Right cardiac atrium (tissue), 5 donors: ENCODE measurements around the gene DLG2. TPM values are rescaled to one million over a fixed set of nuclear protein-coding genes. Genes with fewer than 3 reads are reported as not detected.

Source experiments
- ATAC-seq, 2 donors: fragments of 200-7000 bp; cut with Tn5 transposase; one replicate each; pipeline versions ENCODE4 v1.8.0 to v1.9.1; 2020; ENCODE audit warnings: moderate library complexity in 2 of 2, mild to moderate bottlenecking in 1 of 2
- DNase-seq, 3 donors: peaks; one replicate each; pipeline ENCODE4 v3.0.0-alpha.2; 2020
- H3K27ac ChIP-seq: one replicate; pipeline ENCODE4 v1.5.1; 2013; ENCODE audit warnings: mild to moderate bottlenecking, low read length, control low read depth, moderate library complexity
- H3K27me3 ChIP-seq: one replicate; pipeline ENCODE4 v1.6.1; 2013; ENCODE audit not compliant: control insufficient read depth, insufficient read depth
- H3K4me1 ChIP-seq: one replicate; pipeline ENCODE4 v1.6.1; 2013; ENCODE audit warnings: low read length; ENCODE audit not compliant: control insufficient read depth, insufficient read depth
- H3K4me3 ChIP-seq: one replicate; pipeline ENCODE4 v1.5.1; 2013; ENCODE audit warnings: low read length, control low read depth
- H3K9me3 ChIP-seq: one replicate; pipeline ENCODE4 v1.6.1; 2013; ENCODE audit warnings: low read length; ENCODE audit not compliant: control insufficient read depth
- WGBS: extraction: QIAGEN DNeasy Blood & Tissue Kit; methylation state at CpG from one replicate; pipeline ENCODE4 v1.1.7; 2013; 5-methylcytosine and 5-hydroxymethylcytosine counted together
- intact Hi-C, 4 donors: fragments of 100-400 bp; cut with DNase I; formaldehyde crosslinking; loops; one replicate each; pipeline versions ENCODE4 v1.11.0 to v1.14.0; 2022 to 2023
- polyA plus RNA-seq: library from polyadenylated mRNA; stranded (reverse); fragments of 200-250 nt; gene quantifications from one replicate; pipeline ENCODE4 v1.2.3, GENCODE V29; 2013
- total RNA-seq, 4 donors: library from RNA; stranded (reverse); fragmentation: NEBNext Ultra II Directional; extraction: Animal tissue kit (Norgen Biotek cat#: 25700); gene quantifications; one replicate each; pipeline ENCODE4 v1.2.1, GENCODE V29; 2021
- donor health status: healthy with polysubstance abuse.
- donor health status: DM: no; HTN: yes; CAD: no.
- donor health status: DM: no; HTN: no; CAD: no.
- donor health status: DM: no; HTN: yes; CAD: no; lungs with severe emphysema.
- donor health status: DM: yes; HTN: yes; CAD: no.

Gene DLG2
- total and polyA plus RNA-seq, 5 donors: 2.3 to 10.5 (median 9.4) TPM

DNA sequence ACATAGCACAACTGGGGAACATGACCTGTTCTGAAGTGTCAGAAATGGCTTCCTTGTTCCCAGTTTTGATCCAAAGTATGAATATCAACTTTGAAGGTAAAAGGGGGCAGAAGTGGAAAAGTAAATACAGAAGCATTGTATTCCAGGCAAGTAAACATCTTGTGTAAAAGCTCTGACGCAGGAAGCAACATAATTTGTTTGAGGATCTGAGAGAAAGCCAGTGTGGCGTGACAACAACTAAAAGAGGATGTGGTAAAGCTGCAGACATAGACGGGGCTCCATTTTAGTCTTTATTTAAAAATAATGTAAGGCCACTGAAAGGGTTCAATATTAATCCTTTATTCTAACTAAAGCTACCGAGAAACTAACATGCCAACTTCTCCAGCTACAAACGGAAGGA lies 310.2 kb downstream of the DLG2 start:
- H3K27ac ChIP-seq: no peak overlapping the region
- peaks cover 2% of the 10 kb centered on the region for H3K4me1 ChIP-seq
- no peak for DNase-seq
- no peaks in the 10 kb centered on the region for H3K9me3 ChIP-seq
- intact Hi-C loops: no loop called here
- no peak for ATAC-seq
- H3K27me3 ChIP-seq: no peaks in the 10 kb centered on the region
- no peak overlapping the region for H3K4me3 ChIP-seq
- WGBS: 85% methylated on average over 5 of the region's 5 CpGs

DNA sequence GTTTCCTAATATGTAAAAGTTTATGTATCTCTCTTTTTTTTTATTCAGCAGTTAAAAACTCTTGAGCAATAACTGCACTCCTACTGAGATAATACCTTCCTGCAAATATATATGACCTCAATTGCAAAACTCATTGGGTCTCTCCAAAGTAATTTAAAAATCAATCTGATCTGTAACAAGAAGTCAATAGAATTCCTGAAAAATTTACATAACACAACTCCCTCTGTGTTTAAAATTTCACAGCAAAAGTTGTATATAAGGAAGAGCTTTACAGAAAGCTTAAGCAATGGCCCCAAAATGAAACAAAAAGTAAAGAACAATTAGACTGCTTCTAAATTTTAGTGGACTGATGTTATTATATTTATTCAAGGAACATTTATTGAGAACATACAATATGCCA lies 313.4 kb downstream of the DLG2 start:
- no peak overlapping the region for H3K27ac ChIP-seq
- no peak overlapping the region for H3K4me3 ChIP-seq
- no peak for DNase-seq
- H3K27me3 ChIP-seq: no peaks in the 10 kb centered on the region
- intact Hi-C loops: no loop called here
- no peak for ATAC-seq
- peaks cover 2% of the 10 kb centered on the region for H3K4me1 ChIP-seq
- H3K9me3 ChIP-seq: no peaks in the 10 kb centered on the region

DNA sequence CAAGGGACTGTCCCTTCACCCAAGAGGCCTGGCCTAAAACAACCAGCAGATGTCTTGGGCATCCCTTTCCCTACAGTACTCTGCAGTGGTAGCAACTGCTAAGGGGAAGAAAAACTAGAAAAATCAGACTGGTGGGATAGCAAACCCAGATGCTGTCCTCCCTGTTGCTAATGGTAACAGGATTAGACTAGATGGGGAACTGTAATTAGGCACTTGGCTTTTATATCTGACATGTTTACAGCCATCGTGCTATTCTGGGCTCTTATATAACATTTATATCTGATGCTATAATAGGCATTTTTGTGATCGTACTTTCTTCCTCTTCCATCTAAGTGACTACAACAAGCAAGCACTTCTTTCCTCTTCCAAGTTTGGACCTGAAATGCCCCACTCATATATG lies 316.7 kb downstream of the DLG2 start:
- Histone ChIP-seq H3K4me1 (peaks cover 2% of the 10 kb centered on the region), H3K9me3 (no peaks in the 10 kb centered on the region), H3K4me3 (no peak overlapping the region), H3K27me3 (no peaks in the 10 kb centered on the region), H3K27ac (no peak overlapping the region)
- intact Hi-C loops: no loop called here
- DNase-seq (no peak), ATAC-seq (no peak)
- 37% methylated on average over 2 of the region's 2 CpGs for WGBS

DNA sequence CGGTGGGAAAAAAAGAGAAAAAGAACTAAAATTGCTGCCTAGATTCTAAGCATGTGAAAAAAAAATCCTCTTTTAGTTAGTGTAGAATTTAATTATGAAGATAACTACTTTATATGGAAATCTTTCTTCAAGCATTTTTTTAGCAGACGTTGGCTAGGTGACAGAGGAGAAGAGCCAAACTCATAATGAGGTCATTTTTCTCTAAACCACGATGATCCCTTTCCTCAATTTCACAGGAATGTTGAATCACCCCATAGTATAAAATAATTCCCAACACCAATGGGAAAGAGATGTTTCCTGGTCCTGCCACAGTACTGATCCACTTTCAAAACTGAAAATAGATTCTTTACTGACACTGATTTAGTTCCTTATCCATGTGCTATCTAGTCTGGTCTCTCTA lies 319.8 kb downstream of the DLG2 start:
- Histone ChIP-seq H3K9me3 (no peaks in the 10 kb centered on the region), H3K4me1 (no peaks in the 10 kb centered on the region), H3K27ac (no peak overlapping the region), H3K4me3 (no peak overlapping the region), H3K27me3 (no peaks in the 10 kb centered on the region)
- intact Hi-C loops: no loop called here
- WGBS: 61% methylated on average over 3 of the region's 3 CpGs
- DNase-seq (no peak), ATAC-seq (no peak)

DNA sequence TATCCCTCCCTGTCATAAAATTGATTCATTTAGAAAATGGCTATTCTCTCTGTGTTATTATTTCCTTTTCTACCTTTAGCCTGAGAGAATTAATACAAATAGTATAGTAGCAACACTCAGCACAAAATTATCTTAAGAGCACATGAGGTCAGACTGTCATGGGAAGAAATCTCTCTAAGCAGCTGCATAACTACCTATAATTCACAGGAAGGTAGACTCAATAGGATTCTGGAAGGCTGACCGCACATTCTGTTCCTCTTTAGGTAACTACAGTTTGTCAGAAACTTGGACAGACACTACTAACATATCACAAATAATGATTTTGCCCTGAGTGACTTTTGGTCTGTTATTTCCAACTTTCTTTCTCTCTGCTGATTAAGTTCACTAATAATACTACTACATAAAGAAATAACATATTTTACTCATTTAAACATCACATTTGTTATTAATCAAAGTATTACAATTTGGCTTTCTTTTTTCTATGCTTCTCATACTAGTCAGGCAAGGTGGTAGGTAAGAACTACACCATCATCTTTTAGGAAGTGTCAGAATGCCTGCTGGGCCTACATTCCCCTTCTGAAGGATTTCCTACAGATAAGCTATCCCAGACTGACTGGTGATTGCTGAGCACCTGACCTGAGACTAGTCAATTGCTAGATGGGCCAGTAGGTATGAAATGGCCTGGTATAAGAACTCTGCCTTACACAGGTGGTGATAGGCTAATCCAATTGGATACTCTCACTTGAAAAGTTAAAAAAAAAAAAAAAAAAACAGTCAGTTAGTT lies 325.1 kb downstream of the DLG2 start:
- H3K27ac ChIP-seq: no peak overlapping the region
- 89% methylated on average over 1 of the region's 1 CpG for WGBS
- no peaks in the 10 kb centered on the region for H3K4me1 ChIP-seq
- H3K9me3 ChIP-seq: no peaks in the 10 kb centered on the region
- intact Hi-C loops: no loop called here
- H3K27me3 ChIP-seq: no peaks in the 10 kb centered on the region
- no peak for ATAC-seq
- H3K4me3 ChIP-seq: no peak overlapping the region
- DNase-seq: no peak

DNA sequence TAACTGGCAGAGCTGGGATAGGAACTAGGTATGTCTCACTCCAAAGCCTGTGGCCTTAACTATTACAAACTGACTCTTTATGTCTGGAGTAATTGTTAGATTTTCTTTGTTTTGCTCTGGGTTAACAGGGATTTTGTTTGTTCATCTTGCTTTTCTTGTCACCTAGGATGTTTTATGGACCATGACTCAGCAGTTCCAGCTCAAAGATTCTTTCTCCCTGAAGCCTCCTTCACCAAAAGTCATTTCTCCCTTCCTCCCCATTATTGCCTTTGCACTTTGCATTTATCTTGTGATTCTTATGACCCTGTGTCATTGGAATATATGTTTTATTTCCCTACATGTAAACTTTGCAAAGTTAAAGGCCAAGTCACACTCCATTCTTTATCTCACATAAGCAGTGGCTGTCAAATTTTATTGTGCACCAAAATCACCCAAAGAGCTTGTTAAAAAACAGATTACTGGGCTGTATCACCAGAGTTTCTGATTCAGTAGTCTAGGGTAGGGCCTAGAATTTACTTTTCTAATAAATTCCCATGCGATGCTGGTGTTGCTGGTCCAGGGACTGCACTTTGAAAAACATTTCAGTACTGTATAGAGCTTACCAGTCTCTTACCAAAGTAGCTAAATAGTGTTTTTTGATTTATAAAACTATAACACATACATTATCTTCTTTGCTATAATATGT lies 327.7 kb downstream of the DLG2 start:
- H3K9me3 ChIP-seq: no peaks in the 10 kb centered on the region
- intact Hi-C loops: no loop called here
- no peaks in the 10 kb centered on the region for H3K4me1 ChIP-seq
- H3K27ac ChIP-seq: no peak overlapping the region
- DNase-seq: no peak
- no peaks in the 10 kb centered on the region for H3K27me3 ChIP-seq
- no peak for ATAC-seq
- WGBS: 83% methylated on average over 1 of the region's 1 CpG
- no peak overlapping the region for H3K4me3 ChIP-seq

DNA sequence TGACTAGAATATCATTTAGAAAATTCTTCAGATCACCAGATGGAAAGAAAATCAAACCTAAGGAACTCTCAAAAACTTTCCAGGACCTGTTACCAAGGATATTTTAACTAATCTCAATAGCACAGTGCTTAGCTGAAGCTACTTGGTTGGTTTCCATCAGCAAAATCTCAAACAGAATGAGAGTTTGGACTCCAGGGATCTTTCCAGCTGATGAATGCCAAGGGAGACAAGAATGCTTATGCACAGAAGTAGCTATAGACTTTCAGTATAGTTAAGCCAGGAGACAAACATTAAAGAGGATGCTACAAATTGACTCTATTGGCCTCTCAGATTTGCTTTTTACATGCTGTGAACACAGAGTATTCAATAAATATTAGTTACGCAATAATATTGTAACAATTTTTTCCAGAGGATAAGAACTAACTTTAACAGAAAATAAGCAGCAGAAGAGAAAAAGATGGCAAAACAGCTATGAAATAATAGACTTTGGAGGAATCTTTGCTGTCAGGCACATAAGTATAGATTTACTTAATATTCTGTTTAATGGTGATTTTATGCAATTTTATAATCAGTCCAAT lies 331.4 kb downstream of the DLG2 start:
- intact Hi-C loops: no loop called here
- Histone ChIP-seq H3K4me1 (no peaks in the 10 kb centered on the region), H3K9me3 (no peaks in the 10 kb centered on the region), H3K4me3 (no peak overlapping the region), H3K27ac (no peak overlapping the region), H3K27me3 (no peaks in the 10 kb centered on the region)
- ATAC-seq (no peak), DNase-seq (no peak)
- 85% methylated on average over 1 of the region's 1 CpG for WGBS

DNA sequence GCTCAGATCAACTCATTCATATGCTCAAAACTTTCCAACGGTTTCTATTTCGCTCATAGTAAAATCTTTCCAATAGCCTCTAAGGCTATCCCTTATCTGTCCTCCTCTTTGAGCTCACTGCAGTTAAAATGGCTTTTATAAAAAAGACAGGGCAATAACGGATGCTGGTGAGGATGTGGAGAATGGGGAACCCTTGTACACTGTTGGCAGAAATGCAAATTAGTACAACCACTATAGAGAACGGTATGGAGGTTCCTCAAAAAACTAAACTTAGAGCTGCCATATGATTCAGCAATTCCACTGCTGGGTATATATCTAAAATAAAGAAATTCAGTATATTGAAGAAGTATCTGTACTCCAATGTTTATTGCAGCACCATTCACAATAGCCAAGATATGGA lies 345.6 kb downstream of the DLG2 start:
- Histone ChIP-seq H3K27me3 (no peaks in the 10 kb centered on the region), H3K4me3 (no peak overlapping the region), H3K27ac (no peak overlapping the region), H3K9me3 (no peaks in the 10 kb centered on the region), H3K4me1 (no peaks in the 10 kb centered on the region)
- WGBS: 89% methylated on average over 4 of the region's 4 CpGs
- intact Hi-C loops: no loop called here
- DNase-seq (no peak), ATAC-seq (no peak)

DNA sequence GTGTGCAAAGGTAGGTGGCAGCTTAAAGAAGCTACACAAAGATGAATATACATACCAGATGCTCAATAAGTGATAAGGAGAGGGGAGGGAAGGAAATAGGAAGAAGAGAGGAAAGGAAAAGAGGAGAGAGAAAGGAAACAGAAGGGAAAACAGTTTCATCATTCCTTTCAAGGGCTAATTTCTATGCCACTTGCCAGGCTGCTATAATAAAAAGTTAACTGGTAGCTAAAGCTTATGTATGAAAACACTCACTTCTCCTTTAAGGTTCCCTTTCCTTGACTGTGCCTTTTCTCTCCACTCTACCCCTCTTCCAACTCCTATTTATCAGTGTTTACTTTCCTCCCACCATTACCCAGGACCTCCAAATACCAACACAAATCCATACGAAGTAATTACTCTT lies 347.9 kb downstream of the DLG2 start:
- 36% methylated on average over 1 of the region's 1 CpG for WGBS
- intact Hi-C loops: no loop called here
- no peak for ATAC-seq
- no peak overlapping the region for H3K27ac ChIP-seq
- H3K4me3 ChIP-seq: no peak overlapping the region
- no peaks in the 10 kb centered on the region for H3K9me3 ChIP-seq
- DNase-seq: no peak
- H3K4me1 ChIP-seq: no peaks in the 10 kb centered on the region
- no peaks in the 10 kb centered on the region for H3K27me3 ChIP-seq

DNA sequence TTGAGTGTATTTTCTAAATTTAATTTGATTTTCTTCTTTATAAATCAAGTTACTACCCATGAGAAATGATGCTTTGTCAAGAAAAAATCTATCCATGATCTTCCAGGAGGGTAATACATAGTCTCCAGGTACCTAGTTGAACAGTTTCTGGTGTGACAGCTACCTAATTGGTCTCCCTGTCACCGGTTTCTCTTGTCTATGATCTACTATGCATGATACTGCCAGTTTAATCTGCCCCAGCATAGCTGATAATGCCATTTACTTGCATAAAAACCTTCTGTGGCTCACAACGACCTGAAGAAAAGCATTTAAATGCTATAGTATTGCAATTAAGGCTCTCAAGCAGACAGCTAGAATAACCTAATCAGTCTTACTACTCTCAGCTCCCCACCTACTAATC lies 349.5 kb downstream of the DLG2 start:
- no peak overlapping the region for H3K4me3 ChIP-seq
- no peak for DNase-seq
- no peaks in the 10 kb centered on the region for H3K9me3 ChIP-seq
- H3K27ac ChIP-seq: no peak overlapping the region
- ATAC-seq: no peak
- WGBS: 53% methylated on average over 2 of the region's 2 CpGs
- H3K4me1 ChIP-seq: no peaks in the 10 kb centered on the region
- no peaks in the 10 kb centered on the region for H3K27me3 ChIP-seq
- intact Hi-C loops: no loop called here

DNA sequence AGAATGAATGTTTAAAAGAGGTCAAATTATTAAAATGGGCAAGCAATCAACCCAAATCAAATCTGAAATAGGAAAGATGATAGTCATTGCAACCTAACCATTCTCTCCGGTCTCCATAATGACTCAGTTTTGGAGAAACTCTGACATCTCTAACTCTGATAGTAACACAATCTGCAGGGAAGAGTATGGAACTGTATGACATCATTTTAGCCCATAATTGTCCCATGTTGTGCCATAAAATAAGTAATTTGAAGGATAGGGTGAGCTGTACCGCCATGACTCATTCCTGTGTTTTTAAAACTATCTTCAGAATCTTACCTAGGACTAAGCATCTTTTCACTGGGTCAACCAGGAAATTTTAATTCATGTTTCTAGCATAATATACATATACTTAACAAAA lies 350.8 kb downstream of the DLG2 start:
- DNase-seq: no peak
- intact Hi-C loops: no loop called here
- 90% methylated on average over 2 of the region's 2 CpGs for WGBS
- no peaks in the 10 kb centered on the region for H3K9me3 ChIP-seq
- H3K27me3 ChIP-seq: no peaks in the 10 kb centered on the region
- no peak overlapping the region for H3K4me3 ChIP-seq
- no peak overlapping the region for H3K27ac ChIP-seq
- no peaks in the 10 kb centered on the region for H3K4me1 ChIP-seq
- ATAC-seq: no peak
